ENCODE measurements around the gene IFIT2. TPM values are rescaled to one million over a fixed set of nuclear protein-coding genes. Genes with fewer than 3 reads are reported as not detected.
A peak's percentile ranks its signal among the peaks of the same experiment; 100 is the strongest.

IFIT2 gene
- total and polyA plus RNA-seq, 4 donors: 9.1 to 16.3 (median 12.4) TPM

- WGBS (ENCODE audit: insufficient coverage): no CpG with 5 or more reads among the region's 1 CpG
- H3K27ac ChIP-seq (ENCODE audit: low read depth, low read length): no peak overlapping the region
- H3K4me1 ChIP-seq (ENCODE audit: control insufficient read depth, insufficient read depth, low read length): peaks cover 8% of the 10 kb centered on the region
- H3K4me3 ChIP-seq (ENCODE audit: low read depth, low read length): no peak overlapping the region
- H3K27me3 ChIP-seq (ENCODE audit: control insufficient read depth, insufficient read depth, low read length): no peaks in the 10 kb centered on the region
- H3K36me3 ChIP-seq (ENCODE audit: control insufficient read depth, insufficient read depth, low read length): no peaks in the 10 kb centered on the region
- DNase-seq (ENCODE audit: low read depth in 4 of 6, low spot score in 6 of 6): no peak
- H3K9me3 ChIP-seq (ENCODE audit: control insufficient read depth, insufficient read depth, low read length): no peaks in the 10 kb centered on the region
Observed at GRCh38 chr10:89263091-89263490, 38.8 kb upstream of the IFIT2 start.

- Histone ChIP-seq H3K4me3 (ENCODE audit: low read depth, low read length) (no peak overlapping the region), H3K9me3 (ENCODE audit: control insufficient read depth, insufficient read depth, low read length) (no peaks in the 10 kb centered on the region), H3K4me1 (ENCODE audit: control insufficient read depth, insufficient read depth, low read length) (peaks cover 8% of the 10 kb centered on the region), H3K27ac (ENCODE audit: low read depth, low read length) (no peak overlapping the region), H3K36me3 (ENCODE audit: control insufficient read depth, insufficient read depth, low read length) (no peaks in the 10 kb centered on the region), H3K27me3 (ENCODE audit: control insufficient read depth, insufficient read depth, low read length) (no peaks in the 10 kb centered on the region)
- DNase-seq (ENCODE audit: low read depth in 4 of 6, low spot score in 6 of 6): no peak
- WGBS (ENCODE audit: insufficient coverage): 78% methylated on average over 1 of the region's 1 CpG
Observed at GRCh38 chr10:89263531-89263930, 38.3 kb upstream of the IFIT2 start.

- DNase-seq (ENCODE audit: low read depth in 4 of 6, low spot score in 6 of 6): peak in 1 of 6 donors; percentile 65
- Histone ChIP-seq H3K27me3 (ENCODE audit: control insufficient read depth, insufficient read depth, low read length) (no peaks in the 10 kb centered on the region), H3K4me3 (ENCODE audit: low read depth, low read length) (no peak overlapping the region), H3K9me3 (ENCODE audit: control insufficient read depth, insufficient read depth, low read length) (no peaks in the 10 kb centered on the region), H3K36me3 (ENCODE audit: control insufficient read depth, insufficient read depth, low read length) (no peaks in the 10 kb centered on the region), H3K27ac (ENCODE audit: low read depth, low read length) (no peak overlapping the region), H3K4me1 (ENCODE audit: control insufficient read depth, insufficient read depth, low read length) (peaks cover 2% of the 10 kb centered on the region)
- no CpG with 5 or more reads among the region's 1 CpG for WGBS (ENCODE audit: insufficient coverage)
Observed at GRCh38 chr10:89266721-89267453, 35.0 kb upstream of the IFIT2 start.

- Histone ChIP-seq H3K27ac (ENCODE audit: low read depth, low read length) (no peak overlapping the region), H3K27me3 (ENCODE audit: control insufficient read depth, insufficient read depth, low read length) (no peaks in the 10 kb centered on the region), H3K4me1 (ENCODE audit: control insufficient read depth, insufficient read depth, low read length) (peaks cover 2% of the 10 kb centered on the region), H3K36me3 (ENCODE audit: control insufficient read depth, insufficient read depth, low read length) (no peaks in the 10 kb centered on the region), H3K9me3 (ENCODE audit: control insufficient read depth, insufficient read depth, low read length) (no peaks in the 10 kb centered on the region), H3K4me3 (ENCODE audit: low read depth, low read length) (no peak overlapping the region)
- no peak for DNase-seq (ENCODE audit: low read depth in 4 of 6, low spot score in 6 of 6)
- no CpG with 5 or more reads among the region's 3 CpGs for WGBS (ENCODE audit: insufficient coverage)
Observed at GRCh38 chr10:89269433-89270152, 32.3 kb upstream of the IFIT2 start.

GRCh38 chr10:89270153-89270483 lies 31.7 kb upstream of the IFIT2 start:
- H3K9me3 ChIP-seq (ENCODE audit: control insufficient read depth, insufficient read depth, low read length): no peaks in the 10 kb centered on the region
- no peaks in the 10 kb centered on the region for H3K36me3 ChIP-seq (ENCODE audit: control insufficient read depth, insufficient read depth, low read length)
- H3K27me3 ChIP-seq (ENCODE audit: control insufficient read depth, insufficient read depth, low read length): no peaks in the 10 kb centered on the region
- no peak overlapping the region for H3K27ac ChIP-seq (ENCODE audit: low read depth, low read length)
- no peak for DNase-seq (ENCODE audit: low read depth in 4 of 6, low spot score in 6 of 6)
- H3K4me1 ChIP-seq (ENCODE audit: control insufficient read depth, insufficient read depth, low read length): no peaks in the 10 kb centered on the region
- no peak overlapping the region for H3K4me3 ChIP-seq (ENCODE audit: low read depth, low read length)

GRCh38 chr10:89271532-89271931 lies 30.3 kb upstream of the IFIT2 start:
- Histone ChIP-seq H3K4me1 (ENCODE audit: control insufficient read depth, insufficient read depth, low read length) (no peaks in the 10 kb centered on the region), H3K36me3 (ENCODE audit: control insufficient read depth, insufficient read depth, low read length) (no peaks in the 10 kb centered on the region), H3K27me3 (ENCODE audit: control insufficient read depth, insufficient read depth, low read length) (no peaks in the 10 kb centered on the region), H3K9me3 (ENCODE audit: control insufficient read depth, insufficient read depth, low read length) (no peaks in the 10 kb centered on the region), H3K27ac (ENCODE audit: low read depth, low read length) (no peak overlapping the region), H3K4me3 (ENCODE audit: low read depth, low read length) (no peak overlapping the region)
- DNase-seq (ENCODE audit: low read depth in 4 of 6, low spot score in 6 of 6): no peak
- 100% methylated on average over 1 of the region's 2 CpGs for WGBS (ENCODE audit: insufficient coverage)

- H3K4me1 ChIP-seq (ENCODE audit: control insufficient read depth, insufficient read depth, low read length): no peaks in the 10 kb centered on the region
- DNase-seq (ENCODE audit: low read depth in 4 of 6, low spot score in 6 of 6): no peak
- WGBS (ENCODE audit: insufficient coverage): no CpG with 5 or more reads among the region's 2 CpGs
- H3K36me3 ChIP-seq (ENCODE audit: control insufficient read depth, insufficient read depth, low read length): no peaks in the 10 kb centered on the region
- no peaks in the 10 kb centered on the region for H3K27me3 ChIP-seq (ENCODE audit: control insufficient read depth, insufficient read depth, low read length)
- no peak overlapping the region for H3K4me3 ChIP-seq (ENCODE audit: low read depth, low read length)
- H3K9me3 ChIP-seq (ENCODE audit: control insufficient read depth, insufficient read depth, low read length): no peaks in the 10 kb centered on the region
- no peak overlapping the region for H3K27ac ChIP-seq (ENCODE audit: low read depth, low read length)
Observed at GRCh38 chr10:89273680-89274079, 28.2 kb upstream of the IFIT2 start.

- Histone ChIP-seq H3K4me3 (ENCODE audit: low read depth, low read length) (no peak overlapping the region), H3K36me3 (ENCODE audit: control insufficient read depth, insufficient read depth, low read length) (no peaks in the 10 kb centered on the region), H3K27me3 (ENCODE audit: control insufficient read depth, insufficient read depth, low read length) (no peaks in the 10 kb centered on the region), H3K27ac (ENCODE audit: low read depth, low read length) (no peak overlapping the region), H3K9me3 (ENCODE audit: control insufficient read depth, insufficient read depth, low read length) (no peaks in the 10 kb centered on the region), H3K4me1 (ENCODE audit: control insufficient read depth, insufficient read depth, low read length) (no peaks in the 10 kb centered on the region)
- WGBS (ENCODE audit: insufficient coverage): 71% methylated on average over 2 of the region's 3 CpGs
- no peak for DNase-seq (ENCODE audit: low read depth in 4 of 6, low spot score in 6 of 6)
Observed at GRCh38 chr10:89274928-89275327, 26.9 kb upstream of the IFIT2 start.

GRCh38 chr10:89275383-89275782 lies 26.5 kb upstream of the IFIT2 start:
- no peaks in the 10 kb centered on the region for H3K36me3 ChIP-seq (ENCODE audit: control insufficient read depth, insufficient read depth, low read length)
- no peak overlapping the region for H3K4me3 ChIP-seq (ENCODE audit: low read depth, low read length)
- H3K27ac ChIP-seq (ENCODE audit: low read depth, low read length): no peak overlapping the region
- no peaks in the 10 kb centered on the region for H3K9me3 ChIP-seq (ENCODE audit: control insufficient read depth, insufficient read depth, low read length)
- no peaks in the 10 kb centered on the region for H3K27me3 ChIP-seq (ENCODE audit: control insufficient read depth, insufficient read depth, low read length)
- DNase-seq (ENCODE audit: low read depth in 4 of 6, low spot score in 6 of 6): no peak
- WGBS (ENCODE audit: insufficient coverage): 100% methylated on average over 3 of the region's 6 CpGs
- no peaks in the 10 kb centered on the region for H3K4me1 ChIP-seq (ENCODE audit: control insufficient read depth, insufficient read depth, low read length)

GRCh38 chr10:89278034-89278535 lies 23.8 kb upstream of the IFIT2 start:
- no peaks in the 10 kb centered on the region for H3K9me3 ChIP-seq (ENCODE audit: control insufficient read depth, insufficient read depth, low read length)
- H3K36me3 ChIP-seq (ENCODE audit: control insufficient read depth, insufficient read depth, low read length): no peaks in the 10 kb centered on the region
- no peaks in the 10 kb centered on the region for H3K27me3 ChIP-seq (ENCODE audit: control insufficient read depth, insufficient read depth, low read length)
- peak overlapping the region; percentile 89 for H3K27ac ChIP-seq (ENCODE audit: low read depth, low read length)
- DNase-seq (ENCODE audit: low read depth in 4 of 6, low spot score in 6 of 6): peak in 2 of 6 donors; percentile 21 to 84
- no CpG with 5 or more reads among the region's 1 CpG for WGBS (ENCODE audit: insufficient coverage)
- no peak overlapping the region for H3K4me3 ChIP-seq (ENCODE audit: low read depth, low read length)
- peaks cover under 1% of the 10 kb centered on the region for H3K4me1 ChIP-seq (ENCODE audit: control insufficient read depth, insufficient read depth, low read length)
